GM23248 (cell line): Measurements from ENCODE around the gene NPFFR1. TPM values are rescaled to one million over a fixed set of nuclear protein-coding genes. Genes with fewer than 3 reads are reported as not detected.
"Not testable (repeated sequence)": the region's sequence is repeated elsewhere in the genome, so short reads cannot be mapped to it uniquely, and the experiment has no call there.

Experiments used
- DNase-seq: peaks from one replicate; pipeline ENCODE4 v3.0.0-alpha.2; 2015
- H2AFZ ChIP-seq: fragments of 200-600 bp; sonication (generic); 2 replicates; pipeline ENCODE4 v1.6.1; 2016; ENCODE audit warnings: antibody characterized with exemption
- H3F3A ChIP-seq: fragments of 200-600 bp; sonication (generic); 2 replicates; pipeline ENCODE4 v1.6.1; 2016; ENCODE audit warnings: mild to moderate bottlenecking, antibody characterized with exemption, mixed run types; ENCODE audit not compliant: insufficient read depth
- H3K27ac ChIP-seq: fragments of 200-600 bp; sonication (generic); 2 replicates; pipeline ENCODE4 v1.5.1; 2016; ENCODE audit warnings: mild to moderate bottlenecking
- H3K27me3 ChIP-seq: fragments of 200-600 bp; sonication (generic); replicated peaks from 2 replicates; pipeline ENCODE4 v1.6.1; 2016; ENCODE audit warnings: mild to moderate bottlenecking; ENCODE audit not compliant: insufficient read depth
- H3K36me3 ChIP-seq: fragments of 200-600 bp; sonication (generic); 2 replicates; pipeline ENCODE4 v1.6.1; 2016; ENCODE audit warnings: low read depth, mild to moderate bottlenecking
- H3K4me1 ChIP-seq: fragments of 200-600 bp; sonication (generic); 2 replicates; pipeline ENCODE4 v1.6.1; 2016; ENCODE audit warnings: mild to moderate bottlenecking; ENCODE audit not compliant: insufficient read depth
- H3K4me2 ChIP-seq: fragments of 200-600 bp; sonication (generic); one replicate; pipeline ENCODE4 v1.6.1; 2016; ENCODE audit warnings: mild to moderate bottlenecking; ENCODE audit not compliant: unreplicated experiment
- H3K4me3 ChIP-seq: fragments of 200-600 bp; sonication (generic); 2 replicates; pipeline ENCODE4 v1.5.1; 2016; ENCODE audit warnings: mild to moderate bottlenecking
- H3K79me2 ChIP-seq: fragments of 200-600 bp; sonication (generic); 2 replicates; pipeline ENCODE4 v1.6.1; 2016; ENCODE audit warnings: mild to moderate bottlenecking; ENCODE audit not compliant: insufficient read depth
- H3K9ac ChIP-seq: fragments of 200-600 bp; sonication (generic); 2 replicates; pipeline ENCODE4 v1.6.1; 2016; ENCODE audit warnings: mild to moderate bottlenecking
- H3K9me2 ChIP-seq: fragments of 200-600 bp; sonication (generic); 2 replicates; pipeline ENCODE4 v1.6.1; 2016; ENCODE audit warnings: mixed run types, mild to moderate bottlenecking, moderate library complexity; ENCODE audit not compliant: insufficient read depth
- H3K9me3 ChIP-seq: fragments of 200-600 bp; sonication (generic); one replicate; pipeline ENCODE4 v1.6.1; 2017; ENCODE audit warnings: low read depth
- H4K20me1 ChIP-seq: fragments of 200-600 bp; sonication (generic); 2 replicates; pipeline ENCODE4 v1.6.0; 2016; ENCODE audit not compliant: insufficient read depth
- EZH2 ChIP-seq: fragments of 200-600 bp; sonication (generic); IDR thresholded peaks from 2 replicates; pipeline ENCODE4 v1.6.1; 2018; ENCODE audit warnings: antibody characterized with exemption, mild to moderate bottlenecking; ENCODE audit not compliant: insufficient read depth, poor library complexity, severe bottlenecking
- EZH2phosphoT487 ChIP-seq: fragments of 200-600 bp; sonication (generic); IDR thresholded peaks from 2 replicates; pipeline ENCODE4 v1.6.1; 2018; ENCODE audit warnings: antibody characterized with exemption, moderate library complexity, mild to moderate bottlenecking, low read depth; ENCODE audit not compliant: insufficient read depth
- WGBS, 2 experiments: methylation state at CpG; one replicate each; pipeline ENCODE4 v1.1.6; 2015 to 2017; ENCODE audit warnings: low lambda C conversion rate in 2 of 2, low coverage in 1 of 2; ENCODE audit errors: missing lambda C conversion rate in 2 of 2; 5-methylcytosine and 5-hydroxymethylcytosine counted together
- in situ Hi-C: fragments of 300-500 bp; cut with MboI; formaldehyde crosslinking; loops from 2 replicates; pipeline ENCODE4 v1.15.0; 2020
- polyA plus RNA-seq: library from polyadenylated mRNA; unstranded; fragments of >200 nt; fragmentation: Nextera tagmentation; extraction: Ambion mirVana; gene quantifications from 2 replicates; pipeline ENCODE4 v1.2.1, GENCODE V29; 2016
- total RNA-seq: library from RNA; depleted of rRNA; stranded (reverse); fragments of >200 nt; shearing (Covaris generic); gene quantifications from 2 replicates; pipeline ENCODE4 v1.2.3, GENCODE V29; 2014

NPFFR1 gene
- total and polyA plus RNA-seq, 2 experiments from 2014 or later = not detected

DNA sequence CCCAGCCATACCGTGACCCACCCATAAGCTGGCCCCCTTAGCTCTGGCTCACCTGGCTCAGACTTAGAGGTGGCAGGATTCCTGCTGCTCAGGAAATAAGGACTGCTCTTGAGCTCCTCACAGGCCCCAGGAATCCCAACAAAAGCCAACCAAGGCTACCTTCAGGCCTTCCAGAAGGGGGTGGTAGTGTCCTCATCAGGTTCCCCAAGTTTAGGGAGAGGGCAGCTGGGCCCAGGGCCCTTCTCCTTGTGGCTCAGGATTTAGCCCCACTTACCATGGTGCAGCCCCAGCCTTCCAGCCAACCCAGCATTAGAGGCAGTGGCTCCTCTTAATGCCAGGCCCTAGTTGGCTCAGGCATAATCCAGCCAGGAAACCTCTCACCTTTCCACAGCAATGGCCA lies 23.5 kb downstream of the NPFFR1 start:
- no peak overlapping the region for H3K4me2 ChIP-seq
- no peak overlapping the region for H3K4me3 ChIP-seq
- no peaks in the 10 kb centered on the region for H3K79me2 ChIP-seq
- H4K20me1 ChIP-seq = no peaks in the 10 kb centered on the region
- 0 out of 2 replicates have a peak, but pooled peaks cover 5% of the 10 kb centered on the region for H3K4me1 ChIP-seq
- H3K27me3 ChIP-seq = peaks cover 18% of the 10 kb centered on the region
- no peak for DNase-seq
- WGBS, 2 experiments = 33 to 62% methylated on average over 1 of the region's 1 CpG
- H3K9me3 ChIP-seq = no peaks in the 10 kb centered on the region
- no peak overlapping the region for H3K27ac ChIP-seq
- no peak overlapping the region for H3K9ac ChIP-seq
- H3F3A ChIP-seq = no peaks in the 10 kb centered on the region
- H3K36me3 ChIP-seq = no peaks in the 10 kb centered on the region
- TF ChIP-seq EZH2 (no peak), EZH2phosphoT487 (no peak)
- in situ Hi-C loops = no loop called here
- no peaks in the 10 kb centered on the region for H3K9me2 ChIP-seq
- no peak overlapping the region for H2AFZ ChIP-seq

DNA sequence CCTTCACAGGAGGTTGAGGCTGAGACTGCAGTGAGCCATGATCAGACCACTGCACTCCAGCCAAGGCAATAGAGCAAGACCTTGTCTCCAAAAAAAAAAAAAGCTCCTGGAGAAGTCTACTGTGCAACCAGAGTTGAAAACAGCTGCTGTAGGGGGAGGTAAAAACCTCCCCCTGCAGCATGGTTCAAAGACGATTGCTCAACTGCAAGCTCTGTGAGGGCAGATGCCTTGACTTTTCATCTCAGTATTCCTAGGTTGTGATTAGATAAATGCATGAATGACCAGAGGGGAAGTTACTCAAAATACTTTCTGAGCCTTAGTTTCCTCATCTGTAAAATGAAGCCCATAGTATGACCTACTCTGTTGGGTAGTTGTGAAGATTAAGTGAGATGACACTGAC lies 25.6 kb downstream of the NPFFR1 start:
- Histone ChIP-seq H3K4me1 (0 out of 2 replicates have a peak, but pooled peaks cover 5% of the 10 kb centered on the region), H4K20me1 (no peaks in the 10 kb centered on the region), H3K27me3 (peaks cover 37% of the 10 kb centered on the region), H3F3A (no peaks in the 10 kb centered on the region), H3K4me2 (no peak overlapping the region), H3K9me2 (no peaks in the 10 kb centered on the region), H3K9me3 (no peaks in the 10 kb centered on the region), H3K27ac (no peak overlapping the region), H3K9ac (no peak overlapping the region), H3K4me3 (no peak overlapping the region), H3K36me3 (no peaks in the 10 kb centered on the region), H2AFZ (no peak overlapping the region), H3K79me2 (no peaks in the 10 kb centered on the region)
- TF ChIP-seq EZH2phosphoT487 (no peak), EZH2 (no peak)
- WGBS, 2 experiments = 72 to 82% methylated on average over 1 of the region's 1 CpG
- in situ Hi-C loops = no loop called here
- no peak for DNase-seq

DNA sequence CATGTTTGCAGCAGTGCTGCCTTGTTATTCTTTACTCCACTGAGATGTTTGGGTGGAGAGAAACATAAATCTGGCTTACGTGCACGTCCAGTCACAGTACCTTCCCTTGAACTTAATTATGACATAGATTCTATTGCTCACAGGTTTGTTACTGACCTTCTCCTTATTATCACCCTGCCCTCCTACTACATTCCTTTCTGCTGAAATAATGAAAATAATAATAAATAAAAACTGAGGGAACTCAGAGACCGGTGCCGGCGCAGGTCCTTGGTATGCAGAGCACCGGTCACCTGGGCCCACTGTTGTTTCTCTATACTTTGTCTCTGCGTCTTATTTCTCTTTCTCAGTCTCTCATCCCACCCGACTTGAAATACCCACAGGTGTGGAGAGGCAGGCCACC lies 26.0 kb downstream of the NPFFR1 start:
- H3K9ac ChIP-seq, H3K4me1 ChIP-seq, in situ Hi-C loops, H3K9me2 ChIP-seq, H3F3A ChIP-seq, H3K4me3 ChIP-seq, H3K27ac ChIP-seq, H2AFZ ChIP-seq, H3K4me2 ChIP-seq, DNase-seq, H3K36me3 ChIP-seq, H3K79me2 ChIP-seq, H4K20me1 ChIP-seq, H3K9me3 ChIP-seq: not testable (repeated sequence)
- peaks cover 41% of the 10 kb centered on the region for H3K27me3 ChIP-seq
- WGBS, 2 experiments = 81 to 82% methylated on average over 8 of the region's 8 CpGs

DNA sequence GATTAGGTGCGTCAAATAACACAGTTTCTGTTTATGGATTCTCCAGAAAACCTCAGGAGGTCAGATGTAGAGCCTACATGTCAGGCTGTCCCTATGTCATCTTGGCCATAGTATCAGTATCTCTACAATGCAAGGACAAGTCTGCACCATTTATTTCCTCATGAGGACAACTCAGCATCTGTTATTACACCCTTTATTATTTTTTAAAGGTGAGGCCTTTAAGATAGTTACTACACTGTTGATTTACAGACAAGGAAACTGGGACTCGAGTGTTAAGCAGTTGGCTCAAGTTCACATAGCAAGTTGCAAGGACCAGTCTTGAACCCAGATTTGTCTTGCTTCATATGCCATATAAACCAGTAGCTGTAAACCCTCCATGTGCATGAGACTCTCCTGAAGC lies 27.3 kb downstream of the NPFFR1 start:
- in situ Hi-C loops = no loop called here
- H3K9me3 ChIP-seq = no peaks in the 10 kb centered on the region
- H3K79me2 ChIP-seq = no peaks in the 10 kb centered on the region
- H3K9me2 ChIP-seq = no peaks in the 10 kb centered on the region
- H3K27me3 ChIP-seq = peaks cover 51% of the 10 kb centered on the region
- no peak for DNase-seq
- no peak overlapping the region for H3K4me3 ChIP-seq
- H3K4me1 ChIP-seq = 0 out of 2 replicates have a peak, but pooled peaks cover 5% of the 10 kb centered on the region
- H3K4me2 ChIP-seq = no peak overlapping the region
- H4K20me1 ChIP-seq = no peaks in the 10 kb centered on the region
- no peak overlapping the region for H2AFZ ChIP-seq
- H3K27ac ChIP-seq = no peak overlapping the region
- no peaks in the 10 kb centered on the region for H3K36me3 ChIP-seq
- 74 to 78% methylated on average over 2 of the region's 2 CpGs for WGBS, 2 experiments
- TF ChIP-seq EZH2 (no peak), EZH2phosphoT487 (no peak)
- H3K9ac ChIP-seq = no peak overlapping the region
- H3F3A ChIP-seq = no peaks in the 10 kb centered on the region
